Gastrocnemius medialis (tissue), 4 donors: ENCODE results near the gene GADD45B. TPM values are rescaled to one million over a fixed set of nuclear protein-coding genes. Genes with fewer than 3 reads are reported as not detected.

Source experiments
- ATAC-seq, 2 donors: fragments of 150-250 bp; one replicate each; pipeline ENCODE4 v1.9.1; 2016
- DNase-seq, 2 donors: peaks; one replicate each; pipeline ENCODE4 v3.0.0-alpha.2; 2019
- H3K27ac ChIP-seq, 4 donors: fragments of 200-600 bp; sonication (generic); 1 replicate in 1 of 4; 2 replicates in 3 of 4; pipeline ENCODE4 v1.5.1; 2016 to 2018; ENCODE audit warnings: mild to moderate bottlenecking in 2 of 4, moderate library complexity in 1 of 4
- H3K27me3 ChIP-seq, 3 donors: fragments of 200-600 bp; sonication (generic) in 2 of 3; 1 replicate in 1 of 3; 2 replicates in 2 of 3; pipeline versions ENCODE4 v1.5.1 to v1.6.0; 2016 to 2019; ENCODE audit warnings: mild to moderate bottlenecking in 1 of 3, moderate library complexity in 1 of 3
- H3K36me3 ChIP-seq, 2 donors: fragments of 200-600 bp; sonication (generic) in 1 of 2; one replicate each; pipeline ENCODE4 v1.5.1; 2017 to 2018
- H3K4me1 ChIP-seq, 2 donors: fragments of 200-600 bp; sonication (generic) in 1 of 2; one replicate each; pipeline ENCODE4 v1.5.1; 2016 to 2017; ENCODE audit warnings: mild to moderate bottlenecking in 2 of 2
- H3K4me3 ChIP-seq, 4 donors: fragments of 200-600 bp; sonication (generic) in 3 of 4; 1 replicate in 1 of 4; 2 replicates in 3 of 4; pipeline ENCODE4 v1.5.1; 2016 to 2019; ENCODE audit warnings: mild to moderate bottlenecking in 2 of 4
- H3K9me3 ChIP-seq, 3 donors: fragments of 200-600 bp; sonication (generic) in 2 of 3; 1 replicate in 1 of 3; 2 replicates in 2 of 3; pipeline ENCODE4 v1.5.1; 2016 to 2019
- POLR2A ChIP-seq, 2 donors: fragments of 450-650 bp; IDR thresholded peaks; one replicate each; pipeline ENCODE4 v1.6.1; 2017; ENCODE audit warnings: antibody characterized with exemption in 2 of 2, mild to moderate bottlenecking in 2 of 2, moderate library complexity in 2 of 2
- in situ Hi-C, 4 donors: fragments of 200-750 bp; cut with MboI; loops; one replicate each; pipeline versions ENCODE4 v1.15.0 to v1.8.0; 2017; ENCODE audit warnings: low sequenced_read_pairs in 4 of 4
- intact Hi-C: fragments of 100-400 bp; cut with DNase I; formaldehyde crosslinking; loops from one replicate; pipeline ENCODE4 v1.15.1; 2023; ENCODE audit warnings: low total_unique reads
- total RNA-seq, 4 donors: library from RNA; depleted of rRNA; stranded (reverse); fragments of >200 nt; gene quantifications; one replicate each; pipeline versions ENCODE4 v1.1.0 to v1.2.3, GENCODE V29; 2016
- TF ChIP-seq, protein P1 (sequence below), 5 experiments: fragments of 450-650 bp in 3 of 5; fragments of 200-600 bp in 2 of 5; sonication (generic) in 2 of 5; IDR thresholded peaks in 4 of 5; conservative IDR thresholded peaks in 1 of 5; 1 replicate in 4 of 5; 2 replicates in 1 of 5; pipeline ENCODE4 v1.5.1; 2016 to 2019; ENCODE audit warnings: antibody characterized with exemption in 5 of 5, mild to moderate bottlenecking in 3 of 5, moderate library complexity in 3 of 5

The GADD45B gene
- total RNA-seq, 4 donors from 2014 or later, result 32.2 to 48.7 (median 41.7) TPM

DNA sequence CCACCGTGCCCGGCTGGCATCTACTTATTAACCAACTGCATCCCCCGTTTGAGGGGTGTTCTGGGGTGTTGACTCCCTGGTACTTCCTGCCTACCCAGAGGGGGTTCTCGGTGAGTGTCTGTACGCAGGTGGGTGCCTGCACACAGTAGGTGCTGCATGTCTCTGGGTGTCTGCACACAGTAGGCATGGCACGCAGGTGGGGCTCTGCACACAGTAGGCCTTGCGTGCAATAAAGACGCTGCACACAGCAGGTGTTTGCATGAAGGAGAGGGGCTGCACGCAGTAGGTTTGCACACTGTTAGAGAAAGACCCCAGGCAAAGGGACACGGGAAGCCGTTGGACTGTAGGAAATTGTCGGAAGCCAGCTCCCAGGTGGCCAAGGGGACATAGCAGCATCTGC lies 11.2 kb downstream of the GADD45B start:
- H3K9me3 ChIP-seq, result no peaks in the 10 kb centered on the region
- no peaks in the 10 kb centered on the region for H3K36me3 ChIP-seq
- no peak for ATAC-seq
- no peaks in the 10 kb centered on the region for H3K27me3 ChIP-seq
- H3K4me1 ChIP-seq, result peaks cover 17 to 30% of the 10 kb centered on the region in 2 donors
- in situ Hi-C loops, result no loop called here
- intact Hi-C loops, result no loop called here
- H3K4me3 ChIP-seq, result no peak overlapping the region
- TF ChIP-seq POLR2A (IDR thresholded peaks at IDR 0.05), result no peak
- TF ChIP-seq, protein P1, sequence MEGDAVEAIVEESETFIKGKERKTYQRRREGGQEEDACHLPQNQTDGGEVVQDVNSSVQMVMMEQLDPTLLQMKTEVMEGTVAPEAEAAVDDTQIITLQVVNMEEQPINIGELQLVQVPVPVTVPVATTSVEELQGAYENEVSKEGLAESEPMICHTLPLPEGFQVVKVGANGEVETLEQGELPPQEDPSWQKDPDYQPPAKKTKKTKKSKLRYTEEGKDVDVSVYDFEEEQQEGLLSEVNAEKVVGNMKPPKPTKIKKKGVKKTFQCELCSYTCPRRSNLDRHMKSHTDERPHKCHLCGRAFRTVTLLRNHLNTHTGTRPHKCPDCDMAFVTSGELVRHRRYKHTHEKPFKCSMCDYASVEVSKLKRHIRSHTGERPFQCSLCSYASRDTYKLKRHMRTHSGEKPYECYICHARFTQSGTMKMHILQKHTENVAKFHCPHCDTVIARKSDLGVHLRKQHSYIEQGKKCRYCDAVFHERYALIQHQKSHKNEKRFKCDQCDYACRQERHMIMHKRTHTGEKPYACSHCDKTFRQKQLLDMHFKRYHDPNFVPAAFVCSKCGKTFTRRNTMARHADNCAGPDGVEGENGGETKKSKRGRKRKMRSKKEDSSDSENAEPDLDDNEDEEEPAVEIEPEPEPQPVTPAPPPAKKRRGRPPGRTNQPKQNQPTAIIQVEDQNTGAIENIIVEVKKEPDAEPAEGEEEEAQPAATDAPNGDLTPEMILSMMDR (IDR thresholded peaks at IDR 0.05 in 4 of 5, conservative IDR thresholded peaks at IDR 0.05 in 1 of 5), result no peak
- no peak overlapping the region for H3K27ac ChIP-seq
- DNase-seq, result no peak

DNA sequence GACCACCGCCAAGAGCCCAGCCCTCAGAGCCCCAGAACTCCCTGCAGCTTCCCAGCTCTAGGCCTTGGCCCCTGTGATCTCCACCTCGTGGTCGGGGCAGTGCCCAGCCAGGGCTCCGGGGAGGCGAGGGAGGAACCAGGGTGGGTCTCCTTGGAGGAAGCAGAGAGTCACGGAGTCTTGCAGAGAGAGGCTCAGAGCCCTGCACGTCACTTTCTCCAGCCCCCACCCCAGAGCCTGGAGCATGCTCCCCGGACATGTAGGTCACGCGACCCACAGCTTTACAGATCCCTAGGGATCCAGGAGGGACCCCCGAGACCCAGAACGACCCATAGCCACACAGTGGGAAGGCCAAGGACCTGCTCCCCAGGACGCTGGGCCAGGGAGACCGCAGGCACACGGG lies 11.9 kb downstream of the GADD45B start:
- Histone ChIP-seq H3K27me3 (no peaks in the 10 kb centered on the region), H3K27ac (no peak overlapping the region), H3K9me3 (no peaks in the 10 kb centered on the region), H3K4me1 (peaks cover 17 to 30% of the 10 kb centered on the region in 2 donors), H3K36me3 (no peaks in the 10 kb centered on the region), H3K4me3 (no peak overlapping the region)
- TF ChIP-seq, protein P1 (IDR thresholded peaks at IDR 0.05 in 4 of 5, conservative IDR thresholded peaks at IDR 0.05 in 1 of 5), result no peak
- TF ChIP-seq POLR2A (IDR thresholded peaks at IDR 0.05), result no peak
- in situ Hi-C loops (no loop called here), intact Hi-C loops (no loop called here)
- DNase-seq (no peak), ATAC-seq (no peak)

DNA sequence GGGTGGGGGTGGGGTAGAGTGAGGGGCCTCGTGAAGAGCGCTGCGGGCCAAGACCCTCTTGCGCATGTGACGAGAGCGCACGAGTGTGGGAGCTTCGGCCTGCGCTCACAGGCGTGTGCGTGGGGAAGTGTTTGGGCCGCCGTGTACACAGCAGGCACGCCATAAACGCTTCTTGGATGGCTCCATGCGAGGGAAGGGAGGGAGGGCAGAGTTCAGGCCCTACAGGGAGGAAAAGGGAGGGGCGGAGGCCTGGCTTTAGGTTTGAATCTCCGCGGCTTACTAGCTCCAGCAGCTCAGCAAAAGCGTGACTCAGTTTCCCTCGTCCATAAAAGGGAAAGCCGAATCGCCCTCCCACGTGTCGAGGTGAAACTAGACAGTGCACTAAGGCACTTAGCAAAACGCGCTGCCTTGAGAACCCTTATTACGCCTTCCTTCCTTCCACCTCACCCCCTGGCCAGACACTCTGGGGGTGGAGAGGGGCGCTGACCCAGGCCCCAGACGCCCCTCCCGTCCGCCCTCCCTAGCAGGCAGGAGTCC lies 12.5 kb downstream of the GADD45B start:
- no peaks in the 10 kb centered on the region for H3K27me3 ChIP-seq
- intact Hi-C loops, result no loop called here
- H3K27ac ChIP-seq, result peak overlapping the region; percentile 35 to 50 (median 42)
- H3K4me3 ChIP-seq, result peak overlapping the region; percentile 30 to 62 (median 49)
- peaks cover 17 to 30% of the 10 kb centered on the region in 2 donors for H3K4me1 ChIP-seq
- H3K36me3 ChIP-seq, result no peaks in the 10 kb centered on the region
- in situ Hi-C loops, result no loop called here
- TF ChIP-seq, protein P1 (IDR thresholded peaks at IDR 0.05 in 4 of 5, conservative IDR thresholded peaks at IDR 0.05 in 1 of 5), result no peak
- no peak for TF ChIP-seq POLR2A (IDR thresholded peaks at IDR 0.05)
- DNase-seq, result no peak
- ATAC-seq, result peak in 1 of 2 donors; percentile 22
- H3K9me3 ChIP-seq, result no peaks in the 10 kb centered on the region

DNA sequence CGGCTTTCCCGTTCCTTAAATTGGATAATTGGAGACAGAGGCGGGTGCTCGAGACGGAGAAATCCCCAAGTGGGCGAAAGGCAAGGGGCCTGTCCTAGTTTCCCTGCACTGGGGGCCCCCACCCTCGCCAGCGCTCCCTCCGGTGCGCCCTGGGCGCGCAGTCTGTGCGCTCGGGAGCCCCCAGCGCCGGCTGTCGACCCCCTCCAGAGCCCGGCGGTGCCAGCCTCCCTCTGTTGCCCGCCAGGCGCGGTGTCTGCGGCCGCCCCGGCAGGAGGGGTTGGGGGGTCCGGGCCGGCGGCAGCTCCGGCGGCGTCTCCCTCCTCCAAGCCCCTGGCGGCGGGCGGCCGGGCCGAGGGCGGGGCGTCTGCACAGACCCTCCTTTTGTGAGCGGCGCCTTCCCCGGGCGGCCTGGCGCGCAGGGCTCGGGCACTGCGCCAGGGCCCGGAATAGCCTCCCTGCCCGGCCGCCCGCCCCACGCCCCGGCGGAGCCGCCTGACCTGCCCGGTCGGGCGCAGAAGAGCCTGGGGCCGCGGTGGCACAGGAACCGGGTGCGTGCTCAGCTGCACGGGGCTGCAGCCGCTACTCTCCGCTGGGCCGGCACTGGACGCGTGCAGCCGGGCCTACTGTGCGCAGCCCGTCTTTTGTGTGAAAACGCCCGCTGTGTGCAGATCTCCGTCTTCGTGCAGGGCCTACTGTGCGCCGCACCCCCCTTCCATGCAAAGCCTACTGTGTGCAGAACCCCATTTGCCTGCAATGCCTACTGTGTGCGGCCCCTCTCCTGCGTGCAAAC lies 13.2 kb downstream of the GADD45B start:
- H3K27me3 ChIP-seq, result no peaks in the 10 kb centered on the region
- DNase-seq (peak in 1 of 2 donors; percentile 51), ATAC-seq (peak; percentile 74 to 82)
- in situ Hi-C loops, result no loop called here
- intact Hi-C loops, result no loop called here
- H3K4me3 ChIP-seq, result peak overlapping the region; percentile 30 to 62 (median 49)
- H3K27ac ChIP-seq, result peak overlapping the region; percentile 35 to 50 (median 42)
- peaks cover 17 to 30% of the 10 kb centered on the region in 2 donors for H3K4me1 ChIP-seq
- H3K9me3 ChIP-seq, result no peaks in the 10 kb centered on the region
- no peak for TF ChIP-seq POLR2A (IDR thresholded peaks at IDR 0.05)
- H3K36me3 ChIP-seq, result no peaks in the 10 kb centered on the region

DNA sequence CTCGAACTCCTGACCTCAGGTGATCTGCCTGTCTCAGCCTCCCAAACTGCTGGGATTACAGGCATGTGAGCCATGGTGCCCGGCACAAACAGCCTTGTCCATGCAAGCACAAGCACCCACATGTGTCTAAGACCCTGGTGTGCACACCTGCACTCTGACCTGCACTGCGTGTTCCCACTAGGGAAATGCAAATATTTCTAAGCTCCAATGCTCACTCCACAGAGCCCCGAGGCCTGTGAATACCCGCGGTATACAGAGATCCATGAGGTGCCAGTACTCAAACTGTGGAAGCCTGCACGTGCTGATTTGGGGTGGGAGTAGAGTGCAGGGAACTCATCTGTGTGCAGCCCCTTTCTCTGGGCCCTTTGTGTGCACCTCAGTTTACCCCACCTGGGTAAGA lies 14.7 kb downstream of the GADD45B start:
- ATAC-seq (no peak), DNase-seq (no peak)
- H3K27me3 ChIP-seq, result no peaks in the 10 kb centered on the region
- peak overlapping the region in 1 of 4 donors; percentile 12 for H3K27ac ChIP-seq
- no peak overlapping the region for H3K4me3 ChIP-seq
- in situ Hi-C loops (no loop called here), intact Hi-C loops (no loop called here)
- H3K36me3 ChIP-seq, result no peaks in the 10 kb centered on the region
- peaks cover 24 to 45% of the 10 kb centered on the region in 2 donors for H3K4me1 ChIP-seq
- TF ChIP-seq, protein P1 (IDR thresholded peaks at IDR 0.05 in 4 of 5, conservative IDR thresholded peaks at IDR 0.05 in 1 of 5), result no peak
- TF ChIP-seq POLR2A (IDR thresholded peaks at IDR 0.05), result no peak
- no peaks in the 10 kb centered on the region for H3K9me3 ChIP-seq
